ENCODE measurements around the gene GADD45B.

GADD45B gene

GRCh38 chr19:2494084-2494446 lies 18.1 kb downstream of the GADD45B start:
- Histone ChIP-seq H3K27me3 (ENCODE audit: low read length) (no peaks in the 10 kb centered on the region), H3K4me3 (ENCODE audit: insufficient read depth, low read length, poor library complexity, severe bottlenecking) (peak overlapping the region; percentile 38), H3K79me2 (ENCODE audit: insufficient read depth, low read length) (no peaks in the 10 kb centered on the region), H3K4me2 (ENCODE audit: low read depth, low read length, poor library complexity, severe bottlenecking) (peak overlapping the region; percentile 50), H2AFZ (ENCODE audit: low read depth, low read length, severe bottlenecking) (no peak overlapping the region), H3K9ac (ENCODE audit: low read length) (peak overlapping the region; percentile 41; the same call in 1 of the 2 replicates), H3K27ac (ENCODE audit: low read depth, low read length) (no peak overlapping the region), H3K9me2 (replicated peaks; ENCODE audit: insufficient read depth, low read length) (no peaks in the 10 kb centered on the region), H3K9me3 (ENCODE audit: insufficient read depth, low read length) (no peaks in the 10 kb centered on the region), H4K20me1 (ENCODE audit: low read depth, low read length) (no peaks in the 10 kb centered on the region), H3F3A (ENCODE audit: insufficient read depth) (peaks cover 20% of the 10 kb centered on the region), H3K36me3 (ENCODE audit: low read length) (no peaks in the 10 kb centered on the region)
- TF ChIP-seq EZH2phosphoT487 (conservative IDR thresholded peaks at IDR 0.05; ENCODE audit: low read length): no peak
- TF ChIP-seq CTCF (IDR thresholded peaks at IDR 0.05; ENCODE audit: insufficient read depth, low read length, poor library complexity, severe bottlenecking): no peak

GRCh38 chr19:2494447-2495129 lies 18.7 kb downstream of the GADD45B start:
- no peak for TF ChIP-seq CTCF (IDR thresholded peaks at IDR 0.05; ENCODE audit: insufficient read depth, low read length, poor library complexity, severe bottlenecking)
- Histone ChIP-seq H3K9me3 (ENCODE audit: insufficient read depth, low read length) (no peaks in the 10 kb centered on the region), H3F3A (ENCODE audit: insufficient read depth) (peaks cover 20% of the 10 kb centered on the region), H3K9ac (ENCODE audit: low read length) (peak overlapping the region; percentile 41), H3K4me3 (ENCODE audit: insufficient read depth, low read length, poor library complexity, severe bottlenecking) (peak overlapping the region; percentile 38), H3K4me2 (ENCODE audit: low read depth, low read length, poor library complexity, severe bottlenecking) (peak overlapping the region; percentile 50), H3K27me3 (ENCODE audit: low read length) (no peaks in the 10 kb centered on the region), H4K20me1 (ENCODE audit: low read depth, low read length) (no peaks in the 10 kb centered on the region), H3K27ac (ENCODE audit: low read depth, low read length) (no peak overlapping the region), H3K9me2 (replicated peaks; ENCODE audit: insufficient read depth, low read length) (no peaks in the 10 kb centered on the region), H3K79me2 (ENCODE audit: insufficient read depth, low read length) (no peaks in the 10 kb centered on the region), H2AFZ (ENCODE audit: low read depth, low read length, severe bottlenecking) (peak overlapping the region; percentile 37), H3K36me3 (ENCODE audit: low read length) (no peaks in the 10 kb centered on the region)

GRCh38 chr19:2495130-2495641 lies 19.3 kb downstream of the GADD45B start:
- TF ChIP-seq CTCF (IDR thresholded peaks at IDR 0.05; ENCODE audit: insufficient read depth, low read length, poor library complexity, severe bottlenecking) (no peak), EZH2phosphoT487 (conservative IDR thresholded peaks at IDR 0.05; ENCODE audit: low read length) (no peak)
- Histone ChIP-seq H3K4me3 (ENCODE audit: insufficient read depth, low read length, poor library complexity, severe bottlenecking) (peak overlapping the region; percentile 38), H3K36me3 (ENCODE audit: low read length) (no peaks in the 10 kb centered on the region), H3F3A (ENCODE audit: insufficient read depth) (peaks cover 20% of the 10 kb centered on the region), H3K9ac (ENCODE audit: low read length) (peak overlapping the region; percentile 41), H4K20me1 (ENCODE audit: low read depth, low read length) (no peaks in the 10 kb centered on the region), H2AFZ (ENCODE audit: low read depth, low read length, severe bottlenecking) (peak overlapping the region; percentile 37), H3K79me2 (ENCODE audit: insufficient read depth, low read length) (no peaks in the 10 kb centered on the region), H3K9me3 (ENCODE audit: insufficient read depth, low read length) (no peaks in the 10 kb centered on the region), H3K4me2 (ENCODE audit: low read depth, low read length, poor library complexity, severe bottlenecking) (peak overlapping the region; percentile 50), H3K27me3 (ENCODE audit: low read length) (no peaks in the 10 kb centered on the region), H3K9me2 (replicated peaks; ENCODE audit: insufficient read depth, low read length) (no peaks in the 10 kb centered on the region), H3K27ac (ENCODE audit: low read depth, low read length) (no peak overlapping the region)
